Measurements from ENCODE around the gene RAVER1. TPM values are rescaled to one million over a fixed set of nuclear protein-coding genes. Genes with fewer than 3 reads are reported as not detected.

Gene RAVER1
- total RNA-seq, 2 experiments from 2014 or later: 105 to 111 TPM

DNA sequence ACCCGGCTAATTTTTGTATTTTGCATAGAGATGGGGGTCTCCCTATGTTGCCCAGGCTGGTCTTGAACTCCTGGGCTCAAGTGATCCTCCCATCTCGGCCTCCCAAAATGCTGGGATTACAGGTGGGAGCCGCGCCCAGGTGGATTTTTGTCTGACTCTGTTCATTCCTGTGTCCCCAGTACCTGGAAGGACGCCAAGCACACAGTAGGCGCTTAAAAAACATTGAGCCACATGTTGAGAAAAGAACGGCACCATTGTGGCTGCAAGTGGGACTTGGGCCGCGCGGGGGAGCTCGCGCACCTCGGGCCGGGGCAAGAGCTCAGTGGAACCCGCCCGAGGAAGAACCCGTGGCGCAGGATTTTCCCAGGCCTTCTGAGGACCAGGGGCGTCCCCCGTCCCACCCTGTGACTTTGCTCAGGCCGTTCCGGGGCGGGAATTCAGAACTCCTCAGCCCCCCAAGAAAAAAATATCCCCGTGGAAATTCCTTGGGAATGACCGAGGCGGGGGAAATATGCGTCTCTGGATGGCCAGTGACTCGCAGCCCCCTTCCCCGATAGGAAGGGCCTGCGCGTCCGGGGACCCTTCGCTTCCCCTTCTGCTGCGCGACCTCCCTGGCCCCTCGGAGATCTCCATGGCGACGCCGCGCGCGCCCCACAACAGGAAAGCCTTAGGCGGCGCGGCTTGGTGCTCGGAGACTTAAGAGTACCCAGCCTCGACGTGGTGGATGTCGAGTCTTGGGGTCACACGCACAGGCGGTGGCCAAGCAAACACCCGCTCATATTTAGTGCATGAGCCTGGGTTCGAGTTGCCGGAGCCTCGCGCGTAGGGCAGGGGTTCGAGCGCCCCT lies 63.8 kb downstream of the RAVER1 start:
- DNase-seq: peak; percentile 95
- no peaks in the 10 kb centered on the region for H3K9me3 Mint-ChIP-seq
- ChIA-PET POLR2A (interaction anchor here (0.6 to 8.0 kb wide), 18 partner anchors 10 to 296 kb away, joined by 3 to 107 read pairs (median 8); partner anchors contain the start of genes CDC37, DNMT1, ICAM4 and ICAM5), CTCF (interaction anchor here (0.6 to 8.8 kb wide), 21 partner anchors 9 to 338 kb away, joined by 3 to 286 read pairs (median 5); partner anchors contain the start of genes FDX2, ICAM4, ICAM5 and KRI1)
- peak; percentile 72 for ATAC-seq
- peaks cover 22% of the 10 kb centered on the region for H3K36me3 Mint-ChIP-seq (ENCODE audit: low read depth)
- intact Hi-C loops (cut with micrococcal nuclease): loop anchor here (1.0 kb wide), 1 partner anchor 120 kb away; no protein-coding TSS in a partner anchor
- no peaks in the 10 kb centered on the region for H3K27me3 Mint-ChIP-seq
- peaks cover 20% of the 10 kb centered on the region for H3K4me1 Mint-ChIP-seq (ENCODE audit: low read depth)
- H3K4me3 Mint-ChIP-seq: peak overlapping the region; percentile 85
- peak overlapping the region; percentile 89 for H3K27ac Mint-ChIP-seq
- peak; percentile 97 for TF ChIP-seq CTCF (IDR thresholded peaks at IDR 0.05)

GRCh38 chr19:10268071-10268470 lies 65.3 kb downstream of the RAVER1 start:
- Mint-ChIP-seq H3K4me1 (ENCODE audit: low read depth) (peaks cover 16% of the 10 kb centered on the region), H3K4me3 (no peak overlapping the region), H3K27me3 (no peaks in the 10 kb centered on the region), H3K27ac (no peak overlapping the region), H3K36me3 (ENCODE audit: low read depth) (peaks cover 15% of the 10 kb centered on the region), H3K9me3 (no peaks in the 10 kb centered on the region)
- CTCF ChIA-PET: interaction anchor here (0.7 to 8.8 kb wide), 7 partner anchors 8 to 118 kb away, joined by 3 to 286 read pairs (median 4); partner anchors contain the start of genes ICAM5, RAVER1 and TYK2
- intact Hi-C loops (cut with micrococcal nuclease): no loop called here
- no peak for TF ChIP-seq CTCF (IDR thresholded peaks at IDR 0.05)
- ATAC-seq: no peak
- POLR2A ChIA-PET: interaction anchor here (1.1 to 1.5 kb wide), 2 partner anchors 9 to 112 kb away, joined by 3 to 5 read pairs; partner anchors contain the start of gene TYK2
- no peak for DNase-seq

DNA sequence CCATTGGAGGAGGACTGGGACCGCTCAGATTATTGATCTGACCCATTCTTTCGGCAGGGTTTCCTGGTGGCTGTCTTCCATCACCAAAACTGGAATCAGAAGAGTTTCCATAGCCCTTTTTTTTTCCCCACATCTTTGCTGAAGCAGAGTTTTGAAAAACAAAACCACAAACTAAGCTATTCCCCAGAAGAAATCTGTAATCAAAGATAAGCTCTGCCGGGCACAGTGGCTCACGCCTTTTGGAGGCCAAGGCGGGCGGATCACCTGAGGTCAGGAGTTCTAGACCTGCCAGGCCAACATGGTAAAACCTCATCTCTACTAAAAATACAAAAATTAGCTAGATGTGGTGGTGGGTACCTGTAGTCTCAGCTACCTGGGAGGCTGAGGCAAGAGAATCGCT lies 66.6 kb downstream of the RAVER1 start:
- ChIA-PET CTCF (interaction anchor here (5.8 to 8.8 kb wide), 2 partner anchors 7 to 120 kb away, joined by 75 to 286 read pairs; partner anchors contain the start of gene TYK2), POLR2A (interaction anchor here (1.5 to 1.6 kb wide), 2 partner anchors 114 to 121 kb away, joined by 3 read pairs; partner anchors contain the start of gene TYK2)
- DNase-seq: no peak
- TF ChIP-seq CTCF (IDR thresholded peaks at IDR 0.05): no peak
- Mint-ChIP-seq H3K9me3 (no peaks in the 10 kb centered on the region), H3K27me3 (no peaks in the 10 kb centered on the region), H3K4me1 (ENCODE audit: low read depth) (peaks cover 8% of the 10 kb centered on the region), H3K27ac (no peak overlapping the region), H3K36me3 (ENCODE audit: low read depth) (peaks cover 3% of the 10 kb centered on the region), H3K4me3 (no peak overlapping the region)
- intact Hi-C loops (cut with micrococcal nuclease): no loop called here
- ATAC-seq: no peak

Other genes with a start within 250 kb of the RAVER1 start
- gene SHFL, start 247.2 kb downstream of the RAVER1 start, total RNA-seq: 10 to 100 TPM; 45.6 to 49.5 TPM
- 10 to 100 TPM; 11.8 to 12.0 TPM for gene ANGPTL6, start 230.9 kb downstream of the RAVER1 start, total RNA-seq
- 100 to 1,000 TPM; 165 to 171 TPM for gene PPAN, start 227.2 kb downstream of the RAVER1 start, total RNA-seq
- gene P2RY11, start 221.8 kb downstream of the RAVER1 start, total RNA-seq: 10 to 100 TPM; 59.0 to 62.1 TPM
- 100 to 1,000 TPM; 275 to 286 TPM for gene EIF3G, start 213.6 kb downstream of the RAVER1 start, total RNA-seq
- 100 to 1,000 TPM; 372 to 379 TPM for gene DNMT1, start 138.6 kb downstream of the RAVER1 start, total RNA-seq
- 1 to 10 TPM; 6.3 to 6.6 TPM for gene S1PR2, start 102.2 kb downstream of the RAVER1 start, total RNA-seq
- gene MRPL4, start 81.3 kb downstream of the RAVER1 start, total RNA-seq: 100 to 1,000 TPM; 151 to 153 TPM
- gene ICAM1, start 62.4 kb downstream of the RAVER1 start, total RNA-seq: 10 to 100 TPM; 35.5 to 37.2 TPM
- under 1 TPM; 0.36 to 0.54 TPM for gene ICAM4, start 46.6 kb downstream of the RAVER1 start, total RNA-seq
- 1 to 10 TPM; 5.0 to 5.3 TPM for gene ICAM5, start 43.6 kb downstream of the RAVER1 start, total RNA-seq
- 1 to 10 TPM; 3.2 to 3.7 TPM for gene ZGLP1, start 23.7 kb downstream of the RAVER1 start, total RNA-seq
- 10 to 100 TPM in 1 of 2 experiments, 1 to 10 TPM in 1; 8.1 to 14.3 TPM for gene FDX2, start 17.5 kb downstream of the RAVER1 start, total RNA-seq
- 100 to 1,000 TPM; 106 to 107 TPM for gene ICAM3, start 6.1 kb upstream of the RAVER1 start, total RNA-seq
- gene TYK2, start 47.0 kb upstream of the RAVER1 start, total RNA-seq: 100 to 1,000 TPM; 143 TPM
- 100 to 1,000 TPM; 236 to 238 TPM for gene CDC37, start 70.0 kb upstream of the RAVER1 start, total RNA-seq
- gene PDE4A, start 87.0 kb upstream of the RAVER1 start, total RNA-seq: 10 to 100 TPM; 24.6 to 25.5 TPM
- gene KEAP1, start 169.8 kb upstream of the RAVER1 start, total RNA-seq: 10 to 100 TPM; 44.7 to 55.0 TPM
- gene S1PR5, start 183.9 kb upstream of the RAVER1 start, total RNA-seq: 1 to 10 TPM in 1 of 2 experiments, under 1 TPM in 1; 0.81 to 1.1 TPM
- gene ATG4D, start 210.4 kb upstream of the RAVER1 start, total RNA-seq: 10 to 100 TPM; 21.7 to 22.5 TPM
- 10 to 100 TPM; 50.0 to 58.3 TPM for gene KRI1, start 232.5 kb upstream of the RAVER1 start, total RNA-seq
- gene CDKN2D, start 235.4 kb upstream of the RAVER1 start, total RNA-seq: 10 to 100 TPM; 62.1 to 67.1 TPM

Data from activated CD8-positive, alpha-beta T cell treated with anti-CD3 and anti-CD28 coated beads for 36 hours (primary cell).